ENCODE results near the gene BTBD16. TPM values are rescaled to one million over a fixed set of nuclear protein-coding genes. Genes with fewer than 3 reads are reported as not detected.
A peak's percentile ranks its signal among the peaks of the same experiment; 100 is the strongest.

The BTBD16 gene
- total and polyA plus RNA-seq, 4 donors: 0.42 to 2.8 (median 1.8) TPM

DNA sequence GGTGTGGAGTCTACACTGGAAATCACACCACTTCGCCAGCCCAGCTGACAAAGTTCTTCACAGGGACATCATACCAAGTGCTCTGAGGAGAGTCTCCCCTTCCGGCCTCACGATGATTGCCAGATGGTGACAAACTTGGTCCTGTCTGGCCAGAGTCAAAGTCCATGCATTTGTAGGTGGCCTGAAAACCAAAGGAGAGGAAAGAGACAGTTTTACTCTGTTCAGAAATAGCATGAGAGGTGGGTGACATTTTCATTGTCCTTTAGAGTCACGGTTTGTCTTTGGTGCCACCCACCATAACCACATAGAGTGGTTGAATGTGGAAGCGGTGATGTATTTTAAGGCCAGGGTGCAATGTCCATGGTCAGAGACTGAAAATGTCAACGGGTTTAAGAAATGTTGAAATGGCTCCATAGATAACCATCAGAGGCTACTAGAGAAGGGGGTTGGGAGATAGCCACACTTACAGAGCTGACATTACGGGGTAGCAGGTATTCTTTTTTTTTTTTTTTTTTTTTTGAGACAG is 33.0 kb downstream of the BTBD16 start:
- Histone ChIP-seq H3K4me3 (ENCODE audit: low read depth in 1 of 3, low read length in 3 of 3) (no peak overlapping the region), H3K4me1 (ENCODE audit: control insufficient read depth in 4 of 4, insufficient read depth in 4 of 4, low read length in 3 of 4) (peaks cover 4 to 35% (median 20%) of the 10 kb centered on the region in 4 donors), H3K27me3 (ENCODE audit: control insufficient read depth in 4 of 4, insufficient read depth in 4 of 4, low read length in 3 of 4) (no peaks in the 10 kb centered on the region), H3K9me3 (ENCODE audit: control insufficient read depth in 4 of 4, low read length in 3 of 4) (no peaks in the 10 kb centered on the region), H3K36me3 (ENCODE audit: control insufficient read depth in 4 of 4, insufficient read depth in 3 of 4, low read depth in 1 of 4, low read length in 3 of 4) (no peaks in the 10 kb centered on the region), H3K9ac (ENCODE audit: low read depth in 1 of 2, low read length in 2 of 2) (no peak overlapping the region), H3K27ac (ENCODE audit: low read depth in 1 of 2, low read length in 2 of 2) (peak overlapping the region; percentile 63 to 72)
- no peak for DNase-seq (ENCODE audit: low spot score)
- TF ChIP-seq YY1 (IDR thresholded peaks at IDR 0.05) (peak; percentile 75), FOXA2 (IDR thresholded peaks at IDR 0.05) (no peak), CTCF (IDR thresholded peaks at IDR 0.05; ENCODE audit: low read depth, low read length, missing input control) (no peak), EGR1 (IDR thresholded peaks at IDR 0.05; ENCODE audit: low read depth in 2 of 2) (no peak), MAX (IDR thresholded peaks at IDR 0.05) (peak; percentile 44), RAD21 (IDR thresholded peaks at IDR 0.05) (no peak), ATF3 (IDR thresholded peaks at IDR 0.05) (no peak), ZBTB33 (IDR thresholded peaks at IDR 0.05) (peak; percentile 39), NR2F2 (IDR thresholded peaks at IDR 0.05) (no peak), GABPA (IDR thresholded peaks at IDR 0.05 in 1 of 2, conservative IDR thresholded peaks at IDR 0.05 in 1 of 2) (no peak), REST (IDR thresholded peaks at IDR 0.05) (peak; percentile 36), JUND (IDR thresholded peaks at IDR 0.05) (peak; percentile 52 to 57), HNF4A (conservative IDR thresholded peaks at IDR 0.05) (peak; percentile 90 to 93), TAF1 (conservative IDR thresholded peaks at IDR 0.05) (no peak), SP1 (IDR thresholded peaks at IDR 0.05) (peak; percentile 86), HNF4G (IDR thresholded peaks at IDR 0.05) (peak; percentile 81), RXRA (IDR thresholded peaks at IDR 0.05) (peak; percentile 70 to 78), FOXA1 (IDR thresholded peaks at IDR 0.05) (no peak)
- WGBS: 51% methylated on average over 7 of the region's 7 CpGs
